GM18873 (cell line): ENCODE data around the gene VTI1A.

Experiments
- ATAC-seq: cut with Tn5 transposase; IDR thresholded peaks from one replicate; pipeline ENCODE4 v1.9.1; 2021; ENCODE audit warnings: mild to moderate bottlenecking, moderate library complexity, moderate number of reproducible peaks; ENCODE audit not compliant: unreplicated experiment, low FRiP score

The VTI1A gene

GRCh38 chr10:112794201-112794600 is 347.2 kb downstream of the VTI1A start:
- no peak for ATAC-seq

- ATAC-seq: no peak
Measured at GRCh38 chr10:112795067-112795466, 348.1 kb downstream of the VTI1A start.

GRCh38 chr10:112797197-112797596 is 350.2 kb downstream of the VTI1A start:
- ATAC-seq: no peak

- no peak for ATAC-seq
Measured at GRCh38 chr10:112797855-112798254, 350.8 kb downstream of the VTI1A start.

GRCh38 chr10:112799038-112799437 is 352.0 kb downstream of the VTI1A start:
- ATAC-seq: no peak

- no peak for ATAC-seq
Measured at GRCh38 chr10:112799726-112800510, 352.9 kb downstream of the VTI1A start.

- no peak for ATAC-seq
Measured at GRCh38 chr10:112801004-112801403, 354.0 kb downstream of the VTI1A start.

GRCh38 chr10:112801748-112802147 is 354.7 kb downstream of the VTI1A start:
- ATAC-seq: no peak

GRCh38 chr10:112802411-112803022 is 355.5 kb downstream of the VTI1A start:
- no peak for ATAC-seq

- no peak for ATAC-seq
Measured at GRCh38 chr10:112803961-112804401, 357.0 kb downstream of the VTI1A start.

- ATAC-seq: no peak
Measured at GRCh38 chr10:112805254-112805590, 358.2 kb downstream of the VTI1A start.

- ATAC-seq: no peak
Measured at GRCh38 chr10:112805701-112806100, 358.7 kb downstream of the VTI1A start.

GRCh38 chr10:112807013-112807412 is 360.0 kb downstream of the VTI1A start:
- ATAC-seq: no peak

GRCh38 chr10:112809736-112810135 is 362.7 kb downstream of the VTI1A start:
- no peak for ATAC-seq

- no peak for ATAC-seq
Measured at GRCh38 chr10:112810711-112811151, 363.7 kb downstream of the VTI1A start.

- no peak for ATAC-seq
Measured at GRCh38 chr10:112811741-112812551, 364.9 kb downstream of the VTI1A start.

- ATAC-seq: no peak
Measured at GRCh38 chr10:112812586-112812985, 365.6 kb downstream of the VTI1A start.

- no peak for ATAC-seq
Measured at GRCh38 chr10:112813866-112814591, 367.0 kb downstream of the VTI1A start.

GRCh38 chr10:112815269-112816032 is 368.4 kb downstream of the VTI1A start:
- no peak for ATAC-seq

- ATAC-seq: no peak
Measured at GRCh38 chr10:112816033-112816430, 369.0 kb downstream of the VTI1A start.
